Spleen (tissue), 11 donors: ENCODE results near the gene TMEM272. TPM values are rescaled to one million over a fixed set of nuclear protein-coding genes. Genes with fewer than 3 reads are reported as not detected.

Source experiments
- DNase-seq: peaks from one replicate; pipeline ENCODE4 v3.0.0-alpha.2; 2020
- H3K27ac ChIP-seq, 8 donors: fragments of 200-600 bp; sonication (generic) in 7 of 8; 1 replicate in 4 of 8; 2 replicates in 4 of 8; pipeline versions ENCODE4 v1.5.0 to v1.8.0; 2016 to 2021; ENCODE audit warnings: inconsistent platforms in 4 of 8, mild to moderate bottlenecking in 4 of 8, moderate library complexity in 1 of 8
- H3K27me3 ChIP-seq, 7 donors: fragments of 200-600 bp; sonication (generic) in 6 of 7; replicated peaks in 1 of 7; 1 replicate in 4 of 7; 2 replicates in 3 of 7; pipeline versions ENCODE4 v1.5.0 to v1.8.0; 2016 to 2021; ENCODE audit warnings: inconsistent platforms in 3 of 7, mild to moderate bottlenecking in 1 of 7
- H3K36me3 ChIP-seq, 6 donors: fragments of 200-600 bp; sonication (generic) in 5 of 6; 1 replicate in 4 of 6; 2 replicates in 2 of 6; pipeline versions ENCODE4 v1.5.0 to v1.8.0; 2016 to 2021; ENCODE audit warnings: inconsistent platforms in 2 of 6
- H3K4me1 ChIP-seq, 6 donors: fragments of 200-600 bp; sonication (generic) in 5 of 6; 1 replicate in 3 of 6; 2 replicates in 3 of 6; pipeline versions ENCODE4 v1.5.0 to v1.8.0; 2016 to 2021; ENCODE audit warnings: inconsistent platforms in 3 of 6
- H3K4me3 ChIP-seq, 8 donors: fragments of 200-600 bp; sonication (generic) in 7 of 8; 1 replicate in 4 of 8; 2 replicates in 4 of 8; pipeline versions ENCODE4 v1.5.0 to v1.8.0; 2016 to 2021; ENCODE audit warnings: inconsistent platforms in 4 of 8, mild to moderate bottlenecking in 4 of 8, moderate library complexity in 2 of 8
- H3K9me3 ChIP-seq, 8 donors: fragments of 200-600 bp; sonication (generic) in 7 of 8; 1 replicate in 4 of 8; 2 replicates in 4 of 8; pipeline versions ENCODE4 v1.5.0 to v1.8.0; 2016 to 2021; ENCODE audit warnings: inconsistent platforms in 4 of 8
- CTCF ChIP-seq, 11 experiments: fragments of 200-600 bp in 7 of 11; fragments of 450-650 bp in 4 of 11; sonication (generic) in 4 of 11; IDR thresholded peaks in 8 of 11; conservative IDR thresholded peaks in 3 of 11; 1 replicate in 7 of 11; 2 replicates in 4 of 11; pipeline versions ENCODE4 v1.4.0 to v1.8.0; 2016 to 2021; ENCODE audit warnings: antibody characterized with exemption in 11 of 11, inconsistent platforms in 4 of 11, mild to moderate bottlenecking in 1 of 11
- POLR2A ChIP-seq, 3 donors: fragments of 450-650 bp; IDR thresholded peaks; one replicate each; pipeline ENCODE4 v1.5.1; 2017; ENCODE audit warnings: antibody characterized with exemption in 3 of 3, mild to moderate bottlenecking in 1 of 3
- POLR2AphosphoS5 ChIP-seq, 3 donors: sonication (generic); formaldehyde crosslinking; IDR thresholded peaks; one replicate each; pipeline ENCODE4 v1.5.1; 2017; ENCODE audit warnings: antibody characterized with exemption in 3 of 3
- WGBS, 5 donors: extraction: QIAGEN DNeasy Blood & Tissue Kit in 3 of 5; methylation state at CpG; one replicate each; pipeline versions ENCODE4 v1.1.5 to v1.1.7; 2013 to 2018; 5-methylcytosine and 5-hydroxymethylcytosine counted together
- intact Hi-C: fragments of 100-400 bp; cut with DNase I; formaldehyde crosslinking; loops from one replicate; pipeline ENCODE4 v1.15.0; 2023; ENCODE audit warnings: low total_unique reads
- polyA plus RNA-seq, 3 donors: library from polyadenylated mRNA; stranded (reverse); fragments of 200-250 nt; gene quantifications; one replicate each; pipeline ENCODE4 v1.2.1, GENCODE V29; 2013
- total RNA-seq, 7 donors: library from RNA; depleted of rRNA in 3 of 7; stranded (reverse); fragments of >200 nt in 3 of 7; fragmentation: NEBNext Ultra II Directional in 4 of 7; extraction: Animal tissue kit (Norgen Biotek cat#: 25700) in 4 of 7; gene quantifications; one replicate each; pipeline versions ENCODE4 v1.1.0 to v1.2.1, GENCODE V29; 2016 to 2021
- donor health status: healthy with polysubstance abuse.
- donor health status: DM: no; HTN: no; CAD: no; lungs with moderate emphysema.
- donor health status: DM: no; HTN: no; CAD: no.
- donor health status: Bipolar disorder and iron deficiency.
- donor health status: healthy.
- donor health status: DM: no; HTN: no; CAD: no.
- donor health status: DM: yes; HTN: yes; CAD: no.

The TMEM272 gene
- total and polyA plus RNA-seq, 10 donors: 0.03 to 3.3 (median 1.1) TPM

- Histone ChIP-seq H3K27me3 (no peaks in the 10 kb centered on the region), H3K9me3 (no peaks in the 10 kb centered on the region), H3K4me1 (peaks cover 0 to 12% (median 0%) of the 10 kb centered on the region in 6 donors), H3K27ac (no peak overlapping the region), H3K4me3 (no peak overlapping the region), H3K36me3 (no peaks in the 10 kb centered on the region)
- no peak for DNase-seq
- intact Hi-C loops: no loop called here
- WGBS, 5 donors: 88 to 91% (median 89%) methylated on average over 15 of the region's 15 CpGs
- TF ChIP-seq POLR2AphosphoS5 (IDR thresholded peaks at IDR 0.05) (peak in 1 of 3 donors; percentile 5), POLR2A (IDR thresholded peaks at IDR 0.05) (no peak)
Observed at GRCh38 chr13:51782026-51782710, 62.8 kb downstream of the TMEM272 start.

- intact Hi-C loops: no loop called here
- no peak overlapping the region for H3K27ac ChIP-seq
- H3K27me3 ChIP-seq: no peaks in the 10 kb centered on the region
- no peaks in the 10 kb centered on the region for H3K36me3 ChIP-seq
- TF ChIP-seq CTCF (IDR thresholded peaks at IDR 0.05 in 8 of 11, conservative IDR thresholded peaks at IDR 0.05 in 3 of 11) (peak in 1 of 11 experiments; percentile 11), POLR2AphosphoS5 (IDR thresholded peaks at IDR 0.05) (no peak)
- peaks cover 0 to 8% (median 0%) of the 10 kb centered on the region in 6 donors for H3K4me1 ChIP-seq
- H3K9me3 ChIP-seq: no peaks in the 10 kb centered on the region
- H3K4me3 ChIP-seq: no peak overlapping the region
- 68 to 81% (median 75%) methylated on average over 14 to 15 of the region's 15 CpGs for WGBS, 5 donors
- DNase-seq: no peak
Observed at GRCh38 chr13:51781246-51782022, 63.5 kb downstream of the TMEM272 start.

GRCh38 chr13:51780099-51780498 lies 64.9 kb downstream of the TMEM272 start:
- Histone ChIP-seq H3K4me3 (no peak overlapping the region), H3K4me1 (no peaks in the 10 kb centered on the region), H3K27ac (no peak overlapping the region), H3K27me3 (no peaks in the 10 kb centered on the region), H3K36me3 (no peaks in the 10 kb centered on the region), H3K9me3 (no peaks in the 10 kb centered on the region)
- 62 to 71% (median 66%) methylated on average over 3 of the region's 3 CpGs for WGBS, 5 donors
- no peak for DNase-seq
- TF ChIP-seq POLR2AphosphoS5 (IDR thresholded peaks at IDR 0.05) (no peak), CTCF (IDR thresholded peaks at IDR 0.05 in 8 of 11, conservative IDR thresholded peaks at IDR 0.05 in 3 of 11) (no peak), POLR2A (IDR thresholded peaks at IDR 0.05) (no peak)
- intact Hi-C loops: no loop called here

GRCh38 chr13:51778392-51778791 lies 66.6 kb downstream of the TMEM272 start:
- no peak overlapping the region for H3K4me3 ChIP-seq
- WGBS, 5 donors: 28 to 58% (median 35%) methylated on average over 11 of the region's 11 CpGs
- H3K4me1 ChIP-seq: no peaks in the 10 kb centered on the region
- no peaks in the 10 kb centered on the region for H3K9me3 ChIP-seq
- no peak overlapping the region for H3K27ac ChIP-seq
- intact Hi-C loops: no loop called here
- no peaks in the 10 kb centered on the region for H3K27me3 ChIP-seq
- peaks cover 0 to 5% (median 2%) of the 10 kb centered on the region in 6 donors for H3K36me3 ChIP-seq
- TF ChIP-seq CTCF (IDR thresholded peaks at IDR 0.05 in 8 of 11, conservative IDR thresholded peaks at IDR 0.05 in 3 of 11) (no peak), POLR2A (IDR thresholded peaks at IDR 0.05) (no peak), POLR2AphosphoS5 (IDR thresholded peaks at IDR 0.05) (no peak)
- DNase-seq: no peak
